ENCODE measurements around the gene FBLIM1.
A peak's percentile ranks its signal among the peaks of the same experiment; 100 is the strongest.

Gene FBLIM1

GRCh38 chr1:15730936-15731335, 27.7 kb upstream of the FBLIM1 start:
- DNase-seq (ENCODE audit: low spot score): no peak

- DNase-seq (ENCODE audit: low spot score): no peak
Measured at GRCh38 chr1:15731735-15732685, 26.6 kb upstream of the FBLIM1 start.

GRCh38 chr1:15732686-15733081, 25.9 kb upstream of the FBLIM1 start:
- DNase-seq (ENCODE audit: low spot score): no peak

GRCh38 chr1:15733218-15733725, 25.3 kb upstream of the FBLIM1 start:
- DNase-seq (ENCODE audit: low spot score): no peak

GRCh38 chr1:15733726-15734226, 24.8 kb upstream of the FBLIM1 start:
- DNase-seq (ENCODE audit: low spot score): no peak

GRCh38 chr1:15734296-15734695, 24.3 kb upstream of the FBLIM1 start:
- no peak for DNase-seq (ENCODE audit: low spot score)

- DNase-seq (ENCODE audit: low spot score): no peak
Measured at GRCh38 chr1:15734901-15735300, 23.7 kb upstream of the FBLIM1 start.

- DNase-seq (ENCODE audit: low spot score): no peak
Measured at GRCh38 chr1:15735304-15736037, 23.1 kb upstream of the FBLIM1 start.

- no peak for DNase-seq (ENCODE audit: low spot score)
Measured at GRCh38 chr1:15736038-15736891, 22.3 kb upstream of the FBLIM1 start, which contains the start of gene SLC25A34. SLC25A34 (plus strand) TSS chr1:15736258; CDS start chr1:15736486, 228 bp downstream.

GRCh38 chr1:15736892-15737261, 21.7 kb upstream of the FBLIM1 start:
- DNase-seq (ENCODE audit: low spot score): no peak

- DNase-seq (ENCODE audit: low spot score): no peak
Measured at GRCh38 chr1:15737324-15738319, 21.0 kb upstream of the FBLIM1 start.

- no peak for DNase-seq (ENCODE audit: low spot score)
Measured at GRCh38 chr1:15738416-15739113, 20.0 kb upstream of the FBLIM1 start.

GRCh38 chr1:15739259-15739658, 19.3 kb upstream of the FBLIM1 start:
- DNase-seq (ENCODE audit: low spot score): no peak

GRCh38 chr1:15739745-15740144, 18.9 kb upstream of the FBLIM1 start:
- no peak for DNase-seq (ENCODE audit: low spot score)

GRCh38 chr1:15740924-15741850, 17.4 kb upstream of the FBLIM1 start:
- DNase-seq (ENCODE audit: low spot score): peak; percentile 70

GRCh38 chr1:15742339-15742801, 16.2 kb upstream of the FBLIM1 start, which contains the start of gene TMEM82:
TMEM82 (plus strand) TSS chr1:15742499; CDS start chr1:15742560, 61 bp downstream.
- DNase-seq (ENCODE audit: low spot score): no peak

GRCh38 chr1:15744122-15744679, 14.4 kb upstream of the FBLIM1 start:
- DNase-seq (ENCODE audit: low spot score): no peak

- no peak for DNase-seq (ENCODE audit: low spot score)
Measured at GRCh38 chr1:15747378-15747777, 11.2 kb upstream of the FBLIM1 start.
